Colonic mucosa (tissue), 4 donors: ENCODE measurements around the gene PLXDC1. TPM values are rescaled to one million over a fixed set of nuclear protein-coding genes. Genes with fewer than 3 reads are reported as not detected.

ENCODE experiments used
- DNase-seq: peaks from one replicate; pipeline ENCODE4 v3.0.0-alpha.2; 2020
- H3K27ac ChIP-seq: fragments of 200-600 bp; one replicate; pipeline ENCODE4 v1.8.0; 2021
- H3K27me3 ChIP-seq: fragments of 200-600 bp; one replicate; pipeline ENCODE4 v1.8.0; 2021
- H3K36me3 ChIP-seq: fragments of 200-600 bp; one replicate; pipeline ENCODE4 v1.8.0; 2021
- H3K4me1 ChIP-seq: fragments of 200-600 bp; one replicate; pipeline ENCODE4 v1.8.0; 2021; ENCODE audit warnings: mild to moderate bottlenecking
- H3K4me3 ChIP-seq: fragments of 200-600 bp; one replicate; pipeline ENCODE4 v1.8.0; 2021
- H3K9ac ChIP-seq, 2 donors: one replicate each; pipeline ENCODE4 v1.7.0; 2013; ENCODE audit warnings: control low read depth in 2 of 2, low read depth in 2 of 2, low read length in 2 of 2
- H3K9me3 ChIP-seq: fragments of 200-600 bp; one replicate; pipeline ENCODE4 v1.8.0; 2021
- intact Hi-C: fragments of 100-400 bp; cut with DNase I; formaldehyde crosslinking; loops from one replicate; pipeline ENCODE4 v1.14.1; 2022
- total RNA-seq, 2 donors: library from RNA; stranded (reverse); fragmentation: NEBNext Ultra II Directional in 1 of 2; extraction: Animal tissue kit (Norgen Biotek cat#: 25700) in 1 of 2; gene quantifications; one replicate each; pipeline ENCODE4 v1.2.1, GENCODE V29; 2021
- TF ChIP-seq, protein P1 (sequence below): fragments of 200-600 bp; IDR thresholded peaks from one replicate; pipeline ENCODE4 v1.8.0; 2022; ENCODE audit warnings: antibody characterized with exemption, mild to moderate bottlenecking
- donor health status: healthy.
- donor health status: DM: no; HTN: no; CAD: no.
- donor health status: DM: no; HTN: no; CAD: no.

The PLXDC1 gene
- total RNA-seq, 2 donors from 2014 or later, result 0.54 to 4.4 TPM

DNA sequence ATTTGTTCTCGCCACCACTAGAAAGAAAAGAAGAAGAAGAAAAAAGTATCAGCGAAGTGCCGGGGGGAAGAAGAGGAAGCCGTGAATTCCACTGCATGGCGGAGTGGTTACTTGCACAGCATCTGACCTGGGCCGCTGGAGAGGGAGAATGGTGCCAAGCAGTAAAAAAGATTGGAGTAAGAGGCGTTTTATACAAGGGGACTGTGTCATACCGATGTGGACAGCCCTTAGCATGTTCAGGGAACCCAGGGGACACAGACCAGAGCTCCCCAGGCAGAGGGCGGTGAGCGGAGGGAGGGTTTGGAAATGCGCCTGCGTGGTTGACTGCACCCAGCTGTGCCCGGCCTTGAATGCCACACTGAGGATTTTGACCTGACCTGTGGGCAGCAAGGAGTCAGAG lies 52.8 kb downstream of the PLXDC1 start:
- no peaks in the 10 kb centered on the region for H3K4me1 ChIP-seq

DNA sequence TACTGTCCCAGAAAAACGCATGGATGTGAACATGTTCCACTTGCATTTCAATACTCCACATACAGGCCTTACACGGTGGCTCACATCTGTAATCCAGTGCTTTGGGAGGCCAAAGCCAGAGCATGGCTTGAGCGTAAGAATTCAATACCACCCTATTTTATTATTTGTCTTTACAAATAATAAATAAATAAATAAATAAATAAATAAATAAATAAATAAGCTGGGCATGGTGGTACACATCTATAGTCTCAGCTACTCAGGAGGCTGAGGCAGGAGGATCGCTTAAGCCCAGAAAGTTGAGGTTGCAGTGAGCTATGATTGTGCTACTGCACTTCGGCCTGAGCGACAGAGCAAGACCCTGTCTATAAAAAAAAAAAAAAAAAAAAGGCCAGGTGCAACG lies 53.9 kb downstream of the PLXDC1 start:
- no peak overlapping the region for H3K27ac ChIP-seq
- TF ChIP-seq, protein P1, sequence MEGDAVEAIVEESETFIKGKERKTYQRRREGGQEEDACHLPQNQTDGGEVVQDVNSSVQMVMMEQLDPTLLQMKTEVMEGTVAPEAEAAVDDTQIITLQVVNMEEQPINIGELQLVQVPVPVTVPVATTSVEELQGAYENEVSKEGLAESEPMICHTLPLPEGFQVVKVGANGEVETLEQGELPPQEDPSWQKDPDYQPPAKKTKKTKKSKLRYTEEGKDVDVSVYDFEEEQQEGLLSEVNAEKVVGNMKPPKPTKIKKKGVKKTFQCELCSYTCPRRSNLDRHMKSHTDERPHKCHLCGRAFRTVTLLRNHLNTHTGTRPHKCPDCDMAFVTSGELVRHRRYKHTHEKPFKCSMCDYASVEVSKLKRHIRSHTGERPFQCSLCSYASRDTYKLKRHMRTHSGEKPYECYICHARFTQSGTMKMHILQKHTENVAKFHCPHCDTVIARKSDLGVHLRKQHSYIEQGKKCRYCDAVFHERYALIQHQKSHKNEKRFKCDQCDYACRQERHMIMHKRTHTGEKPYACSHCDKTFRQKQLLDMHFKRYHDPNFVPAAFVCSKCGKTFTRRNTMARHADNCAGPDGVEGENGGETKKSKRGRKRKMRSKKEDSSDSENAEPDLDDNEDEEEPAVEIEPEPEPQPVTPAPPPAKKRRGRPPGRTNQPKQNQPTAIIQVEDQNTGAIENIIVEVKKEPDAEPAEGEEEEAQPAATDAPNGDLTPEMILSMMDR, result no peak
- no peak overlapping the region for H3K4me3 ChIP-seq
- no peaks in the 10 kb centered on the region for H3K4me1 ChIP-seq
- no peaks in the 10 kb centered on the region for H3K27me3 ChIP-seq
- no peak for DNase-seq
- no peaks in the 10 kb centered on the region for H3K9me3 ChIP-seq
- H3K36me3 ChIP-seq, result no peaks in the 10 kb centered on the region
- intact Hi-C loops, result no loop called here
- no peak overlapping the region for H3K9ac ChIP-seq

More for the DNA sequence above, 52.8 kb downstream of the PLXDC1 start:
- Histone ChIP-seq H3K9ac (no peak overlapping the region), H3K27ac (no peak overlapping the region), H3K9me3 (no peaks in the 10 kb centered on the region), H3K27me3 (no peaks in the 10 kb centered on the region), H3K36me3 (no peaks in the 10 kb centered on the region), H3K4me3 (no peak overlapping the region)
- DNase-seq, result no peak
- TF ChIP-seq, protein P1, result no peak
- intact Hi-C loops, result no loop called here

DNA sequence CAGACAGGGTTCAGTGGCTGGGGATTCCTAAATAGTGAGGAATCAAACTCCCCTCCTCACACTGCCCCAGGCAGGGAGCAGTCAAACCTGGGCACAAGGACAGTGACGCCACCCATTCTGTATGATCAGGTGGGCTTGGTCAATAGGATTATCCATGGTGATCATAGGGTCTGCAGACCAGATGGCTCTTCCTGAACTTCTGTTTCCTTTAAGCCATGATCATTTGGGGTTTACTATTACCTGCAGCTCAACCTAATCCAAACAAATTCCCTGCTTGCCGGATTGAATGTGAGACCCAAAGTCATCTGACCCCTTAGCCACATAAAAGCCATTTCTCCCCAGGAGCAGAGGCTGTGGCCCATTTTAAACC lies 54.3 kb downstream of the PLXDC1 start:
- H3K4me1 ChIP-seq, result no peaks in the 10 kb centered on the region
- TF ChIP-seq, protein P1, result no peak
- peak overlapping the region; percentile 59 for H3K27ac ChIP-seq
- intact Hi-C loops, result no loop called here
- no peaks in the 10 kb centered on the region for H3K27me3 ChIP-seq
- H3K36me3 ChIP-seq, result no peaks in the 10 kb centered on the region
- H3K9me3 ChIP-seq, result no peaks in the 10 kb centered on the region
- no peak overlapping the region for H3K9ac ChIP-seq
- H3K4me3 ChIP-seq, result no peak overlapping the region
- no peak for DNase-seq

DNA sequence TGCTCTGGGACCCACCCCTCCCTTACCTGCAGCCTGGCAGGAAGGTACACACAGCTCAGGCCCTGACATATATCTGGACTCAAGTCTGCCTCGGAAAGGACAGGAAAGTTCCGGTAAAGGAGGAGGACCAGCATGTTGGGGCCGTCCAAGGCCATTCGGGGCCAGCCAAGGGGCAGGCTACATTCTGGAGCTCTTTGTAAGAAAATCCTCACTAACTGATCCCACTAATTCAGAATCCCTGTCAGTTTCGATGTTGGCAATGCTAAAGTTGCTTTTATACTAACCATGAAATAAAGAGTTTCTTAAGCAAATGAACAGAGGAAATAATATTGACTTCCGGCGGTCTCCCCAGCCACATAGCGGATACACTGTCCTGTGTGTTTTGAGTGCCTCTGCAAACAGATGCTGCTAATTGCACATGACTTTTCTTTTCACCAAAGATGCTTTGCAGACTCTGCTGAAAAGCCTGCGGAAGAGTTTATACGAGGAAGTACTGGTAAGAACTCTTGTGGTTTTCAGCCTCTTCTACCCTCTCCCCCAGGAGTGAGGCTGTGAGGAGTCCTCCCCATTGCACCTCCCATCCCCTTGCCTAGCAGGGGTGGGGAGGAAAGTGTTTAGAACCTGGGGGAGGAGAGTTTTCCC lies 54.8 kb downstream of the PLXDC1 start:
- no peak overlapping the region for H3K4me3 ChIP-seq
- H3K27ac ChIP-seq, result peak overlapping the region; percentile 59
- H3K9ac ChIP-seq, result no peak overlapping the region
- DNase-seq, result peak; percentile 21
- TF ChIP-seq, protein P1, result no peak
- intact Hi-C loops, result no loop called here
- no peaks in the 10 kb centered on the region for H3K4me1 ChIP-seq
- no peaks in the 10 kb centered on the region for H3K27me3 ChIP-seq
- H3K9me3 ChIP-seq, result no peaks in the 10 kb centered on the region
- no peaks in the 10 kb centered on the region for H3K36me3 ChIP-seq

DNA sequence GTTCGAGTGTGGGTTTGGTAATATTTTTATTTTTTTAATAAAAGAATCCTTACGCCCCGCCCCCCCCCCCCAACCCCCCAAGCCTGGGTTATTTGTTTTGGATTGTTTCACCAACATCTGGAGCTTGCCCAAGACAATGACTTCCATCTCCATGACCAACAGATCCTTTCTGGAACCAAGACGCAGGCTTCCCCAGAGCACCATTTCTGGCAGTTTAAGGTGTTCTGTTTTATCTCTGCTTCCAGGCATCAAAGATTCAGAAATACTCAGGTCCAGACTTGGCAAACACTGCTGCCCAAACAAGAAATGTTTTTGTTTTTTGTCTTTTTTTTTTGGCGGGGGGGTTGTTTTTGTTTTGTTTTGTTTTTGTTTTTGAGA lies 56.1 kb downstream of the PLXDC1 start:
- H3K9ac ChIP-seq, result no peak overlapping the region
- TF ChIP-seq, protein P1, result no peak
- intact Hi-C loops, result no loop called here
- DNase-seq, result no peak
- no peaks in the 10 kb centered on the region for H3K9me3 ChIP-seq
- H3K27ac ChIP-seq, result no peak overlapping the region
- H3K36me3 ChIP-seq, result no peaks in the 10 kb centered on the region
- no peak overlapping the region for H3K4me3 ChIP-seq
- no peaks in the 10 kb centered on the region for H3K4me1 ChIP-seq
- no peaks in the 10 kb centered on the region for H3K27me3 ChIP-seq
